Measurements from ENCODE around the gene SEZ6L.

Gene SEZ6L

GRCh38 chr22:26431261-26431995 lies 262.2 kb downstream of the SEZ6L start:
- no peak for DNase-seq

GRCh38 chr22:26432619-26433311 lies 263.5 kb downstream of the SEZ6L start:
- no peak for DNase-seq
